K562 (cell line): ENCODE results near the gene SHTN1. TPM values are rescaled to one million over a fixed set of nuclear protein-coding genes. Genes with fewer than 3 reads are reported as not detected.

ENCODE experiments used
- ATAC-seq: fragments of 200-7000 bp; cut with Tn5 transposase; 3 replicates; pipeline ENCODE4 v1.9.1; 2020; ENCODE audit warnings: moderate library complexity
- BruUV-seq: library from RNA; stranded (reverse); fragments of 400-500 nt; replicated peaks from 2 replicates; lab custom pipeline; 2021; lab: Mats Ljungman, UMichigan
- CTCF ChIA-PET: fragments of 300-600 bp; formaldehyde crosslinking; extraction: SDS; loops from one replicate; lab custom pipeline; 2021; ENCODE audit warnings: low intra/inter-chr PET ratio; lab: Yijun Ruan, JAX
- POLR2A ChIA-PET: fragments of 300-600, 350-650 bp; sonication (Branson Sonifier 250); formaldehyde crosslinking; extraction: SDS; loops from one replicate; lab custom pipeline; 2021; ENCODE audit warnings: antibody characterized with exemption, inconsistent platforms; lab: Yijun Ruan, JAX
- DNase-seq, 4 experiments: peaks; one replicate each; pipeline versions ENCODE4 v3.0.0 to v3.0.0-alpha.2; 2011 to 2018; ENCODE audit warnings: low spot score in 3 of 4, mixed read lengths in 3 of 4; ENCODE audit errors: extremely low read depth in 1 of 4
- FAIRE-seq: peaks from 2 replicates; lab custom pipeline; 2011; peaks lifted over from hg19 to GRCh38; lab: Jason Lieb, UNC
- H2AFZ ChIP-seq: 2 replicates; pipeline ENCODE4 v1.6.0; 2011; ENCODE audit warnings: low read depth, low read length, control low read depth, inconsistent platforms
- H3K27ac ChIP-seq: fragments of 200-600 bp; 3 replicates; pipeline ENCODE4 v1.8.0; 2011; ENCODE audit warnings: low read depth, mild to moderate bottlenecking, control low read depth, inconsistent platforms, low read length, moderate library complexity, mixed read lengths; ENCODE audit errors: extremely low read depth
- H3K27me3 ChIP-seq, 2 experiments: fragments of 300-600 bp in 1 of 2; 2 replicates in 1 of 2; 3 replicates in 1 of 2; pipeline versions ENCODE4 v1.6.0 to v1.8.0; 2011; ENCODE audit warnings: inconsistent platforms in 2 of 2, low read length in 2 of 2, mild to moderate bottlenecking in 1 of 2, mixed read lengths in 1 of 2, moderate library complexity in 1 of 2; ENCODE audit not compliant: control insufficient read depth in 2 of 2, insufficient read depth in 2 of 2
- H3K36me3 ChIP-seq: fragments of 300-600 bp; 3 replicates; pipeline ENCODE4 v1.8.0; 2011; ENCODE audit warnings: mild to moderate bottlenecking, low read length, inconsistent platforms; ENCODE audit not compliant: control insufficient read depth, insufficient read depth
- H3K4me1 ChIP-seq, 2 experiments: fragments of 200-600 bp in 1 of 2; replicated peaks in 1 of 2; 2 replicates in 1 of 2; 3 replicates in 1 of 2; pipeline versions ENCODE4 v1.5.1 to v1.8.0; 2011; ENCODE audit warnings: inconsistent platforms in 2 of 2, low read length in 2 of 2, mild to moderate bottlenecking in 1 of 2, mixed read lengths in 1 of 2, moderate library complexity in 1 of 2; ENCODE audit not compliant: control insufficient read depth in 2 of 2, insufficient read depth in 2 of 2
- H3K4me2 ChIP-seq: 2 replicates; pipeline ENCODE4 v1.6.1; 2011; ENCODE audit warnings: low read length, control low read depth, inconsistent platforms, mixed read lengths; ENCODE audit not compliant: insufficient read depth
- H3K4me3 ChIP-seq: fragments of 200-600 bp; sonication (generic), shearing (Covaris generic); 2 replicates; pipeline ENCODE4 v1.5.1; 2016; ENCODE audit warnings: control low read depth, inconsistent platforms
- H3K79me2 ChIP-seq: fragments of 200-600 bp; 3 replicates; pipeline ENCODE4 v1.8.0; 2011; ENCODE audit warnings: low read length, inconsistent platforms; ENCODE audit not compliant: control insufficient read depth, insufficient read depth
- H3K9ac ChIP-seq, 2 experiments: 2 replicates each; pipeline versions ENCODE4 v1.6.0 to v1.6.1; 2011; ENCODE audit warnings: low read depth in 2 of 2, low read length in 2 of 2, control low read depth in 1 of 2, inconsistent platforms in 1 of 2, mild to moderate bottlenecking in 1 of 2, mixed read lengths in 1 of 2; ENCODE audit not compliant: insufficient read depth in 1 of 2
- H3K9me1 ChIP-seq: one replicate; pipeline ENCODE4 v1.6.0; 2011; ENCODE audit warnings: inconsistent platforms, mild to moderate bottlenecking, low read length, moderate library complexity; ENCODE audit not compliant: control insufficient read depth, insufficient read depth
- H3K9me3 ChIP-seq: replicated peaks from 2 replicates; pipeline ENCODE4 v1.5.1; 2011; ENCODE audit warnings: low read depth, low read length, inconsistent platforms; ENCODE audit not compliant: control insufficient read depth, insufficient read depth
- H4K20me1 ChIP-seq: replicated peaks from 2 replicates; pipeline ENCODE4 v1.6.1; 2011; ENCODE audit warnings: low read length, inconsistent platforms, mixed read lengths; ENCODE audit not compliant: control insufficient read depth, insufficient read depth
- AFF4 ChIP-seq: sonication (generic); formaldehyde crosslinking; IDR thresholded peaks from 2 replicates; pipeline ENCODE4 v1.8.0; 2023; ENCODE audit warnings: mild to moderate bottlenecking, missing genetic modification reagents
- BRCA1 ChIP-seq, 2 experiments: fragments of 450-650 bp in 1 of 2; sonication (generic) in 1 of 2; formaldehyde crosslinking in 1 of 2; IDR thresholded peaks; 2 replicates each; pipeline versions ENCODE4 v1.5.0 to v1.6.1; 2017 to 2020; ENCODE audit warnings: mild to moderate bottlenecking in 1 of 2, missing genetic modification reagents in 1 of 2
- CAMTA2 ChIP-seq: fragments of 250-450 bp; sonication (Bioruptor Pico); conservative IDR thresholded peaks from 2 replicates; pipeline ENCODE4 v1.5.1; 2022
- ERF ChIP-seq: fragments of 450-650 bp; formaldehyde crosslinking; IDR thresholded peaks from 2 replicates; pipeline ENCODE4 v1.4.0; 2020; ENCODE audit warnings: mild to moderate bottlenecking, mixed read lengths
- HNRNPLL ChIP-seq: fragments of 200-400 bp; formaldehyde crosslinking; IDR thresholded peaks from 2 replicates; pipeline ENCODE4 v1.6.1; 2017; ENCODE audit warnings: low read length, low read depth, mild to moderate bottlenecking; ENCODE audit not compliant: poor library complexity, severe bottlenecking
- NR1H2 ChIP-seq: sonication (generic); formaldehyde crosslinking; IDR thresholded peaks from 2 replicates; pipeline ENCODE4 v1.4.0; 2020; ENCODE audit warnings: mild to moderate bottlenecking, missing genetic modification reagents
- RB1 ChIP-seq: fragments of 450-650 bp; IDR thresholded peaks from 2 replicates; pipeline ENCODE4 v1.6.1; 2017; ENCODE audit warnings: low read depth, mild to moderate bottlenecking
- STAT5A ChIP-seq: IDR thresholded peaks from 2 replicates; pipeline ENCODE4 v1.6.1; 2012; ENCODE audit warnings: low read length, inconsistent platforms, borderline replicate concordance
- TSC22D4 ChIP-seq: fragments of 450-650 bp; IDR thresholded peaks from 2 replicates; pipeline ENCODE4 v1.6.1; 2016; ENCODE audit warnings: missing genetic modification characterization, missing biosample characterization, control low read depth
- ZBTB2 ChIP-seq: fragments of 450-650 bp; IDR thresholded peaks from 2 replicates; pipeline ENCODE4 v1.6.1; 2016; ENCODE audit warnings: antibody characterized with exemption
- ZNF274 ChIP-seq: IDR thresholded peaks from 2 replicates; pipeline ENCODE4 v1.6.1; 2011; ENCODE audit warnings: low read depth, mild to moderate bottlenecking, low read length, moderate library complexity, borderline replicate concordance
- ZNF444 ChIP-seq: fragments of 250-450 bp; sonication (Bioruptor Pico); IDR thresholded peaks from 2 replicates; pipeline ENCODE4 v1.4.0; 2020; ENCODE audit warnings: mild to moderate bottlenecking, moderate library complexity
- WGBS: fragments of 100-300 bp; shearing (Covaris generic); methylation state at CpG from one replicate; pipeline ENCODE4 v1.1.6; 2016; ENCODE audit warnings: low coverage, mixed read lengths; ENCODE audit not compliant: insufficient coverage; ENCODE audit errors: missing lambda C conversion rate; 5-methylcytosine and 5-hydroxymethylcytosine counted together
- in situ Hi-C: fragments of 300-500 bp; cut with MboI; formaldehyde crosslinking; loops from 4 replicates; pipeline ENCODE4 v1.15.0; 2018; ENCODE audit warnings: inconsistent platforms, mixed read lengths
- intact Hi-C: fragments of 100-400 bp; cut with micrococcal nuclease; formaldehyde crosslinking; loops from 2 replicates; pipeline ENCODE4 v1.14.2; 2022
- polyA plus RNA-seq, 8 experiments: library from polyadenylated mRNA; depleted of rRNA in 4 of 8; stranded (reverse) in 5 of 8; unstranded in 3 of 8; fragments of >200 nt; fragmentation: Nextera tagmentation in 2 of 8; fragmentation: Illumina TruSeq in 1 of 8; extraction: Ambion mirVana in 2 of 8; extraction: Trizol in 1 of 8; gene quantifications; 2 replicates each; pipeline versions ENCODE4 v1.2.1 to v1.2.3, GENCODE V29; 2011 to 2014; ENCODE audit warnings: inconsistent platforms in 1 of 8, missing spikeins in 1 of 8
- total RNA-seq, 7 experiments: library from RNA; depleted of rRNA in 6 of 7; stranded (reverse); fragments of >200 nt in 6 of 7; fragmentation: Illumina TruSeq in 2 of 7; extraction: Trizol in 2 of 7; gene quantifications; 2 replicates each; pipeline versions ENCODE4 v1.2.1 to v1.2.3, GENCODE V29; 2011 to 2021; ENCODE audit warnings: low replicate concordance in 1 of 7
- TF ChIP-seq, protein P1 (sequence below): sonication (generic); formaldehyde crosslinking; IDR thresholded peaks from 2 replicates; pipeline ENCODE4 v1.8.0; 2022; ENCODE audit warnings: mild to moderate bottlenecking, low read depth, missing genetic modification reagents

The SHTN1 gene
- total and polyA plus RNA-seq, 9 of the 15 experiments (the other 6 are each of a cell fraction or from before 2014, with no cell fraction given) = 5.4 to 21.3 (median 13.3) TPM

GRCh38 chr10:116944911-116945310 is 60.1 kb downstream of the SHTN1 start:
- POLR2A ChIA-PET = no interaction called here
- Histone ChIP-seq H3K9me3 (no peaks in the 10 kb centered on the region), H4K20me1 (no peaks in the 10 kb centered on the region), H2AFZ (no peak overlapping the region), H3K79me2 (no peaks in the 10 kb centered on the region), H3K9me1 (no peaks in the 10 kb centered on the region), H3K4me2 (no peak overlapping the region), H3K36me3 (peaks cover 49% of the 10 kb centered on the region; the same call in 2 of the 3 replicates), H3K4me1 (peaks cover 0 to 9% of the 10 kb centered on the region in 2 experiments; a peak in 3 of 5 replicates), H3K4me3 (no peak overlapping the region), H3K27me3 (no peaks in the 10 kb centered on the region), H3K9ac (no peak overlapping the region), H3K27ac (no peak overlapping the region)
- in situ Hi-C loops = no loop called here
- FAIRE-seq (no peak), ATAC-seq (no peak), DNase-seq (no peak)
- 100% methylated on average over 1 of the region's 2 CpGs for WGBS
- intact Hi-C loops = loop anchor here (5.0 kb wide), 1 partner anchor 57 kb away; no protein-coding TSS in a partner anchor
- no TSS peak for BruUV-seq
- CTCF ChIA-PET = no interaction called here
- TF ChIP-seq, protein P1, sequence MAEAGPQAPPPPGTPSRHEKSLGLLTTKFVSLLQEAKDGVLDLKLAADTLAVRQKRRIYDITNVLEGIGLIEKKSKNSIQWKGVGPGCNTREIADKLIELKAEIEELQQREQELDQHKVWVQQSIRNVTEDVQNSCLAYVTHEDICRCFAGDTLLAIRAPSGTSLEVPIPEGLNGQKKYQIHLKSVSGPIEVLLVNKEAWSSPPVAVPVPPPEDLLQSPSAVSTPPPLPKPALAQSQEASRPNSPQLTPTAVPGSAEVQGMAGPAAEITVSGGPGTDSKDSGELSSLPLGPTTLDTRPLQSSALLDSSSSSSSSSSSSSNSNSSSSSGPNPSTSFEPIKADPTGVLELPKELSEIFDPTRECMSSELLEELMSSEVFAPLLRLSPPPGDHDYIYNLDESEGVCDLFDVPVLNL (CRISPR knock-in tag) = no peak
- no peak for TF ChIP-seq ZNF444
- no peak for TF ChIP-seq NR1H2 (CRISPR knock-in tag)
- no peak for TF ChIP-seq ZBTB2
- no peak for TF ChIP-seq CAMTA2 (CRISPR knock-in tag)
- no peak for TF ChIP-seq ZNF274
- TF ChIP-seq STAT5A = no peak
- TF ChIP-seq RB1 = no peak
- TF ChIP-seq AFF4 = no peak
- no peak for TF ChIP-seq HNRNPLL
- TF ChIP-seq BRCA1 (IDR thresholded peaks at IDR 0.05) = no peak
- TF ChIP-seq BRCA1 (CRISPR knock-in tag; IDR thresholded peaks at IDR 0.05) = no peak
- TF ChIP-seq TSC22D4 (tag) = no peak
- no peak for TF ChIP-seq ERF (CRISPR knock-in tag)
